Aorta (tissue), 5 donors: ENCODE data around the gene DPT. TPM values are rescaled to one million over a fixed set of nuclear protein-coding genes. Genes with fewer than 3 reads are reported as not detected.
"Not testable (repeated sequence)": the region's sequence is repeated elsewhere in the genome, so short reads cannot be mapped to it uniquely, and the experiment has no call there.

Source experiments
- ATAC-seq: fragments of 200-7000 bp; cut with Tn5 transposase; one replicate; pipeline ENCODE4 v1.9.1; 2022; ENCODE audit warnings: moderate library complexity; ENCODE audit not compliant: low FRiP score
- DNase-seq, 2 donors: peaks; one replicate each; pipeline ENCODE4 v3.0.0-alpha.2; 2020
- H3K27ac ChIP-seq, 2 donors: one replicate each; pipeline ENCODE4 v1.5.1; 2013; ENCODE audit warnings: low read length in 2 of 2, mild to moderate bottlenecking in 2 of 2, moderate library complexity in 2 of 2, control low read depth in 1 of 2, inconsistent platforms in 1 of 2, low read depth in 1 of 2
- H3K27me3 ChIP-seq, 2 donors: one replicate each; pipeline ENCODE4 v1.6.1; 2013; ENCODE audit warnings: control low read depth in 1 of 2, low read length in 1 of 2, mild to moderate bottlenecking in 1 of 2, moderate library complexity in 1 of 2; ENCODE audit not compliant: insufficient read depth in 2 of 2, control insufficient read depth in 1 of 2
- H3K36me3 ChIP-seq, 2 donors: one replicate each; pipeline ENCODE4 v1.6.1; 2013; ENCODE audit warnings: control low read depth in 1 of 2, low read length in 1 of 2, mild to moderate bottlenecking in 1 of 2; ENCODE audit not compliant: insufficient read depth in 2 of 2, control insufficient read depth in 1 of 2
- H3K4me1 ChIP-seq, 2 donors: one replicate each; pipeline ENCODE4 v1.6.1; 2013; ENCODE audit warnings: low read length in 2 of 2, control low read depth in 1 of 2, mild to moderate bottlenecking in 1 of 2, moderate library complexity in 1 of 2; ENCODE audit not compliant: insufficient read depth in 2 of 2, control insufficient read depth in 1 of 2
- H3K4me3 ChIP-seq, 2 donors: one replicate each; pipeline ENCODE4 v1.5.1; 2013; ENCODE audit warnings: low read length in 2 of 2, control low read depth in 1 of 2, mild to moderate bottlenecking in 1 of 2
- H3K9me3 ChIP-seq: one replicate; pipeline ENCODE4 v1.6.1; 2013; ENCODE audit warnings: mild to moderate bottlenecking, low read length; ENCODE audit not compliant: control insufficient read depth
- WGBS, 2 donors: extraction: QIAGEN DNeasy Blood & Tissue Kit; methylation state at CpG; one replicate each; pipeline ENCODE4 v1.1.7; 2013; 5-methylcytosine and 5-hydroxymethylcytosine counted together
- intact Hi-C, 2 donors: fragments of 100-400 bp; cut with DNase I; formaldehyde crosslinking; loops; one replicate each; pipeline versions ENCODE4 v1.14.2 to v1.15.0; 2022
- long read RNA-seq, 2 donors: library from polyadenylated mRNA; unstranded; transcript quantifications; one replicate each; pipeline ENCODE4 v2.0.0, GENCODE V29; 2020 to 2021
- polyA plus RNA-seq, 2 donors: library from polyadenylated mRNA; stranded (reverse); fragments of 200-250 nt; gene quantifications; one replicate each; pipeline ENCODE4 v1.2.3, GENCODE V29; 2013
- total RNA-seq, 2 donors: library from RNA; stranded (reverse); fragmentation: NEBNext Ultra II Directional; extraction: Animal tissue kit (Norgen Biotek cat#: 25700); gene quantifications; one replicate each; pipeline ENCODE4 v1.2.1, GENCODE V29; 2021
- donor health status: healthy with polysubstance abuse.
- donor health status: Bipolar disorder and iron deficiency.
- donor health status: DM: no; HTN: no; CAD: no.
- donor health status: DM: no; HTN: no; CAD: no.
- donor health status: DM: yes; HTN: yes; CAD: no.

The DPT gene
- 10 to 100 TPM; 32.5 to 73.2 TPM for total RNA-seq
- 10 to 100 TPM; 41.2 to 56.5 TPM for polyA plus RNA-seq
- long read RNA-seq, donor 1, transcript DPT-201 (4 exons, 1,786 nt), result major isoform, 610 of 623 reads
- long read RNA-seq, donor 1, partial matches to known transcripts, result 2 of 623 reads
- long read RNA-seq, donor 1, other reads (novel, unspliced or antisense), result 11 of 623 reads
- long read RNA-seq, donor 2, transcript DPT-201 (4 exons, 1,786 nt), result major isoform, 86 of 88 reads
- long read RNA-seq, donor 2, partial matches to known transcripts, result 0 of 88 reads
- long read RNA-seq, donor 2, other reads (novel, unspliced or antisense), result 2 of 88 reads

GRCh38 chr1:168728473-168729404, at the start of gene DPT:
TSS of gene DPT (minus strand) at chr1:168729206. CDS start at chr1:168729174, 32 bp downstream.
- DNase-seq (no peak), ATAC-seq (peak; percentile 70)
- H3K4me3 ChIP-seq, result peak within 1 kb of the TSS in 1 of 2 donors; percentile 12
- H3K36me3 ChIP-seq, result no peaks in the 10 kb centered on the region
- no peak within 1 kb of the TSS for H3K27ac ChIP-seq
- no peaks in the 10 kb centered on the region for H3K9me3 ChIP-seq
- H3K27me3 ChIP-seq, result no peaks in the 10 kb centered on the region
- 21 to 46% methylated on average over 14 of the region's 14 CpGs for WGBS, 2 donors
- no peaks in the 10 kb centered on the region for H3K4me1 ChIP-seq
- intact Hi-C loops, result no loop called here

GRCh38 chr1:168775366-168775765, 46.4 kb upstream of the DPT start:
- peaks cover 1% of the 10 kb centered on the region for H3K9me3 ChIP-seq
- WGBS, 2 donors, result 91 to 95% methylated on average over 3 of the region's 3 CpGs
- intact Hi-C loops, result no loop called here
- no peak overlapping the region for H3K27ac ChIP-seq
- no peak for ATAC-seq
- H3K4me1 ChIP-seq, result no peaks in the 10 kb centered on the region
- peaks cover 0 to 2% of the 10 kb centered on the region in 2 donors for H3K27me3 ChIP-seq
- DNase-seq, result no peak
- H3K4me3 ChIP-seq, result no peak overlapping the region
- H3K36me3 ChIP-seq, result no peaks in the 10 kb centered on the region

GRCh38 chr1:168774241-168774640, 45.2 kb upstream of the DPT start:
- no peaks in the 10 kb centered on the region for H3K4me1 ChIP-seq
- no peak overlapping the region for H3K4me3 ChIP-seq
- intact Hi-C loops, result no loop called here
- WGBS, 2 donors, result 48 to 57% methylated on average over 1 of the region's 1 CpG
- H3K27ac ChIP-seq, result no peak overlapping the region
- no peak for DNase-seq
- ATAC-seq, result peak; percentile 62
- H3K27me3 ChIP-seq, result peaks cover 0 to 2% of the 10 kb centered on the region in 2 donors
- peaks cover 1% of the 10 kb centered on the region for H3K9me3 ChIP-seq
- H3K36me3 ChIP-seq, result no peaks in the 10 kb centered on the region

- ATAC-seq (no peak), DNase-seq (no peak)
- no peaks in the 10 kb centered on the region for H3K4me1 ChIP-seq
- WGBS, 2 donors, result 54% methylated on average over 2 of the region's 2 CpGs
- intact Hi-C loops, result no loop called here
- no peaks in the 10 kb centered on the region for H3K36me3 ChIP-seq
- no peaks in the 10 kb centered on the region for H3K27me3 ChIP-seq
- H3K27ac ChIP-seq, result no peak overlapping the region
- H3K4me3 ChIP-seq, result no peak overlapping the region
- peaks cover 1% of the 10 kb centered on the region for H3K9me3 ChIP-seq
These were observed 43.5 kb upstream of the DPT start for GRCh38 chr1:168772428-168773060.

- ATAC-seq (no peak), DNase-seq (no peak)
- intact Hi-C loops, result no loop called here
- Histone ChIP-seq H3K4me3 (no peak overlapping the region), H3K4me1 (no peaks in the 10 kb centered on the region), H3K27me3 (no peaks in the 10 kb centered on the region), H3K9me3 (peaks cover 1% of the 10 kb centered on the region), H3K36me3 (no peaks in the 10 kb centered on the region), H3K27ac (no peak overlapping the region)
- WGBS, 2 donors, result 92 to 93% methylated on average over 4 of the region's 4 CpGs
These were observed 42.2 kb upstream of the DPT start for GRCh38 chr1:168771104-168771630.

GRCh38 chr1:168769893-168770292, 40.9 kb upstream of the DPT start:
- WGBS, 2 donors, result 85 to 97% methylated on average over 3 of the region's 3 CpGs
- ATAC-seq, H3K36me3 ChIP-seq, intact Hi-C loops, H3K4me3 ChIP-seq, H3K4me1 ChIP-seq, H3K9me3 ChIP-seq, DNase-seq, H3K27ac ChIP-seq, H3K27me3 ChIP-seq: not testable (repeated sequence)

- no peaks in the 10 kb centered on the region for H3K36me3 ChIP-seq
- peak; percentile 78 for ATAC-seq
- H3K4me3 ChIP-seq, result no peak overlapping the region
- intact Hi-C loops, result no loop called here
- no peaks in the 10 kb centered on the region for H3K9me3 ChIP-seq
- DNase-seq, result no peak
- H3K27ac ChIP-seq, result no peak overlapping the region
- no peaks in the 10 kb centered on the region for H3K27me3 ChIP-seq
- H3K4me1 ChIP-seq, result peaks cover 0 to 4% of the 10 kb centered on the region in 2 donors
- 43% methylated on average over 4 of the region's 4 CpGs for WGBS, 2 donors
These were observed 39.0 kb upstream of the DPT start for GRCh38 chr1:168767894-168768584.

GRCh38 chr1:168766568-168766967, 37.6 kb upstream of the DPT start:
- no peaks in the 10 kb centered on the region for H3K36me3 ChIP-seq
- no peak overlapping the region for H3K4me3 ChIP-seq
- no peaks in the 10 kb centered on the region for H3K27me3 ChIP-seq
- no peak for DNase-seq
- ATAC-seq, result no peak
- WGBS, 2 donors, result 79 to 89% methylated on average over 5 of the region's 5 CpGs
- intact Hi-C loops, result no loop called here
- H3K9me3 ChIP-seq, result no peaks in the 10 kb centered on the region
- H3K4me1 ChIP-seq, result peaks cover 0 to 4% of the 10 kb centered on the region in 2 donors
- no peak overlapping the region for H3K27ac ChIP-seq
